ENCODE data around the gene CGB3. TPM values are rescaled to one million over a fixed set of nuclear protein-coding genes. Genes with fewer than 3 reads are reported as not detected.
A peak's percentile ranks its signal among the peaks of the same experiment; 100 is the strongest.
"Not testable (repeated sequence)": the region's sequence is repeated elsewhere in the genome, so short reads cannot be mapped to it uniquely, and the experiment has no call there.

CGB3 gene
- total and polyA plus RNA-seq, 2 donors (not counting 1 experiment from before 2014, with no cell fraction given), result not detected

GRCh38 chr19:49049834-49050233 is 25.7 kb upstream of the CGB3 start:
- not testable (repeated sequence) for H3K9ac ChIP-seq (ENCODE audit: insufficient read depth, low read length); H3K4me1 ChIP-seq (ENCODE audit: control insufficient read depth, extremely low read depth, insufficient read depth, low read length); H3K9me3 ChIP-seq (ENCODE audit: control insufficient read depth, insufficient read depth, low read depth, low read length); H3K4me3 ChIP-seq (replicated peaks in 1 of 4; ENCODE audit: control extremely low read depth in 1 of 4, insufficient read depth in 1 of 4, low read depth in 3 of 4, low read length in 4 of 4); H4K20me1 ChIP-seq (ENCODE audit: control insufficient read depth, extremely low read depth, insufficient read depth, low read length); H3K27me3 ChIP-seq (ENCODE audit: control insufficient read depth, insufficient read depth, low read length); H3K27ac ChIP-seq (ENCODE audit: insufficient read depth, low read length); H3K36me3 ChIP-seq (ENCODE audit: control insufficient read depth, insufficient read depth, low read length); DNase-seq (ENCODE audit: low read depth in 2 of 2); H2AFZ ChIP-seq (ENCODE audit: low read length); H3K79me2 ChIP-seq (ENCODE audit: control insufficient read depth, insufficient read depth, low read length); H3K4me2 ChIP-seq (ENCODE audit: extremely low read depth, insufficient read depth, low read length)

GRCh38 chr19:49049011-49049410 is 24.9 kb upstream of the CGB3 start, which contains the start of gene CGB8:
CGB8 (minus strand) TSS chr19:49049111; CDS start chr19:49048739, 372 bp downstream.
- not testable (repeated sequence) for H3K36me3 ChIP-seq (ENCODE audit: control insufficient read depth, insufficient read depth, low read length); H3K27me3 ChIP-seq (ENCODE audit: control insufficient read depth, insufficient read depth, low read length); DNase-seq (ENCODE audit: low read depth in 2 of 2); H3K9me3 ChIP-seq (ENCODE audit: control insufficient read depth, insufficient read depth, low read depth, low read length); H4K20me1 ChIP-seq (ENCODE audit: control insufficient read depth, extremely low read depth, insufficient read depth, low read length); H3K27ac ChIP-seq (ENCODE audit: insufficient read depth, low read length); H3K4me3 ChIP-seq (replicated peaks in 1 of 4; ENCODE audit: control extremely low read depth in 1 of 4, insufficient read depth in 1 of 4, low read depth in 3 of 4, low read length in 4 of 4); H3K4me1 ChIP-seq (ENCODE audit: control insufficient read depth, extremely low read depth, insufficient read depth, low read length); H3K79me2 ChIP-seq (ENCODE audit: control insufficient read depth, insufficient read depth, low read length); H3K4me2 ChIP-seq (ENCODE audit: extremely low read depth, insufficient read depth, low read length); H2AFZ ChIP-seq (ENCODE audit: low read length); H3K9ac ChIP-seq (ENCODE audit: insufficient read depth, low read length)

GRCh38 chr19:49043548-49043947 is 19.4 kb upstream of the CGB3 start, which contains the start of gene CGB5:
CGB5 (plus strand) TSS chr19:49043848; CDS start chr19:49044210, 362 bp downstream.
- H3K79me2 ChIP-seq (ENCODE audit: control insufficient read depth, insufficient read depth, low read length); H3K9me3 ChIP-seq (ENCODE audit: control insufficient read depth, insufficient read depth, low read depth, low read length); H3K4me2 ChIP-seq (ENCODE audit: extremely low read depth, insufficient read depth, low read length); H4K20me1 ChIP-seq (ENCODE audit: control insufficient read depth, extremely low read depth, insufficient read depth, low read length); H3K4me3 ChIP-seq (replicated peaks in 1 of 4; ENCODE audit: control extremely low read depth in 1 of 4, insufficient read depth in 1 of 4, low read depth in 3 of 4, low read length in 4 of 4); H3K27me3 ChIP-seq (ENCODE audit: control insufficient read depth, insufficient read depth, low read length); DNase-seq (ENCODE audit: low read depth in 2 of 2); H3K9ac ChIP-seq (ENCODE audit: insufficient read depth, low read length); H3K36me3 ChIP-seq (ENCODE audit: control insufficient read depth, insufficient read depth, low read length); H3K4me1 ChIP-seq (ENCODE audit: control insufficient read depth, extremely low read depth, insufficient read depth, low read length); H3K27ac ChIP-seq (ENCODE audit: insufficient read depth, low read length); H2AFZ ChIP-seq (ENCODE audit: low read length): not testable (repeated sequence)

- not testable (repeated sequence) for H2AFZ ChIP-seq (ENCODE audit: low read length); H3K36me3 ChIP-seq (ENCODE audit: control insufficient read depth, insufficient read depth, low read length); H4K20me1 ChIP-seq (ENCODE audit: control insufficient read depth, extremely low read depth, insufficient read depth, low read length); H3K27ac ChIP-seq (ENCODE audit: insufficient read depth, low read length); H3K4me2 ChIP-seq (ENCODE audit: extremely low read depth, insufficient read depth, low read length); H3K27me3 ChIP-seq (ENCODE audit: control insufficient read depth, insufficient read depth, low read length); H3K4me3 ChIP-seq (replicated peaks in 1 of 4; ENCODE audit: control extremely low read depth in 1 of 4, insufficient read depth in 1 of 4, low read depth in 3 of 4, low read length in 4 of 4); H3K79me2 ChIP-seq (ENCODE audit: control insufficient read depth, insufficient read depth, low read length); H3K9me3 ChIP-seq (ENCODE audit: control insufficient read depth, insufficient read depth, low read depth, low read length); H3K4me1 ChIP-seq (ENCODE audit: control insufficient read depth, extremely low read depth, insufficient read depth, low read length); DNase-seq (ENCODE audit: low read depth in 2 of 2); H3K9ac ChIP-seq (ENCODE audit: insufficient read depth, low read length)
These were observed 18.5 kb upstream of the CGB3 start for GRCh38 chr19:49042666-49043065.

GRCh38 chr19:49042177-49042576 is 18.0 kb upstream of the CGB3 start:
- peak in 1 of 2 donors; percentile 71 for DNase-seq (ENCODE audit: low read depth in 2 of 2)
- Histone ChIP-seq H2AFZ (ENCODE audit: low read length) (no peak overlapping the region), H3K9me3 (ENCODE audit: control insufficient read depth, insufficient read depth, low read depth, low read length) (no peaks in the 10 kb centered on the region), H3K79me2 (ENCODE audit: control insufficient read depth, insufficient read depth, low read length) (no peaks in the 10 kb centered on the region), H3K27me3 (ENCODE audit: control insufficient read depth, insufficient read depth, low read length) (no peaks in the 10 kb centered on the region), H3K4me2 (ENCODE audit: extremely low read depth, insufficient read depth, low read length) (no peak overlapping the region), H3K9ac (ENCODE audit: insufficient read depth, low read length) (no peak overlapping the region), H4K20me1 (ENCODE audit: control insufficient read depth, extremely low read depth, insufficient read depth, low read length) (no peaks in the 10 kb centered on the region), H3K27ac (ENCODE audit: insufficient read depth, low read length) (no peak overlapping the region), H3K4me3 (replicated peaks in 1 of 4; ENCODE audit: control extremely low read depth in 1 of 4, insufficient read depth in 1 of 4, low read depth in 3 of 4, low read length in 4 of 4) (no peak overlapping the region), H3K36me3 (ENCODE audit: control insufficient read depth, insufficient read depth, low read length) (no peaks in the 10 kb centered on the region), H3K4me1 (ENCODE audit: control insufficient read depth, extremely low read depth, insufficient read depth, low read length) (no peaks in the 10 kb centered on the region)
- TF ChIP-seq EZH2 (IDR thresholded peaks at IDR 0.05; ENCODE audit: low read length, missing control alignments), result no peak
- TF ChIP-seq CTCF (conservative IDR thresholded peaks at IDR 0.05 in 1 of 2, IDR thresholded peaks at IDR 0.05 in 1 of 2; ENCODE audit: low read depth in 1 of 2, low read length in 2 of 2), result no peak

GRCh38 chr19:49039736-49040135 is 15.6 kb upstream of the CGB3 start:
- H3K27ac ChIP-seq (ENCODE audit: insufficient read depth, low read length); H2AFZ ChIP-seq (ENCODE audit: low read length); H3K4me3 ChIP-seq (replicated peaks in 1 of 4; ENCODE audit: control extremely low read depth in 1 of 4, insufficient read depth in 1 of 4, low read depth in 3 of 4, low read length in 4 of 4); H3K79me2 ChIP-seq (ENCODE audit: control insufficient read depth, insufficient read depth, low read length); H3K9ac ChIP-seq (ENCODE audit: insufficient read depth, low read length); DNase-seq (ENCODE audit: low read depth in 2 of 2); H3K4me2 ChIP-seq (ENCODE audit: extremely low read depth, insufficient read depth, low read length); H3K4me1 ChIP-seq (ENCODE audit: control insufficient read depth, extremely low read depth, insufficient read depth, low read length); H3K36me3 ChIP-seq (ENCODE audit: control insufficient read depth, insufficient read depth, low read length); H4K20me1 ChIP-seq (ENCODE audit: control insufficient read depth, extremely low read depth, insufficient read depth, low read length); H3K27me3 ChIP-seq (ENCODE audit: control insufficient read depth, insufficient read depth, low read length); H3K9me3 ChIP-seq (ENCODE audit: control insufficient read depth, insufficient read depth, low read depth, low read length): not testable (repeated sequence)
